HepG2 (cell line): ENCODE measurements around the gene USP5. TPM values are rescaled to one million over a fixed set of nuclear protein-coding genes. Genes with fewer than 3 reads are reported as not detected.

Source experiments
- AGO2 ChIP-seq: fragments of 200-400 bp; formaldehyde crosslinking; optimal IDR thresholded peaks from 2 replicates; pipeline ENCODE3; 2017; ENCODE audit warnings: mild to moderate bottlenecking, low read depth, low read length, moderate library complexity
- ARID2 ChIP-seq: sonication (generic); formaldehyde crosslinking; IDR thresholded peaks from 2 replicates; pipeline ENCODE4 v1.8.1; 2022; ENCODE audit warnings: mild to moderate bottlenecking, missing genetic modification reagents, borderline replicate concordance
- CEBPZ ChIP-seq: IDR thresholded peaks from 2 replicates; pipeline ENCODE4 v1.6.1; 2012; ENCODE audit warnings: low read length, improper control_type of control experiment
- CREBL2 ChIP-seq: sonication (generic); formaldehyde crosslinking; IDR thresholded peaks from 2 replicates; pipeline ENCODE4 v1.8.1; 2023; ENCODE audit warnings: missing genetic modification reagents, mild to moderate bottlenecking, borderline replicate concordance
- ETV6 ChIP-seq: sonication (generic); formaldehyde crosslinking; conservative IDR thresholded peaks from 2 replicates; pipeline ENCODE4 v1.4.0; 2020; ENCODE audit warnings: missing genetic modification reagents
- HCFC1 ChIP-seq: fragments of 150-350 bp; IDR thresholded peaks from 2 replicates; pipeline ENCODE4 v1.6.1; 2014; ENCODE audit warnings: low read depth, low read length
- ISL2 ChIP-seq: sonication (generic); formaldehyde crosslinking; IDR thresholded peaks from 2 replicates; pipeline ENCODE4 v1.5.0; 2020; ENCODE audit warnings: missing genetic modification reagents
- JUND ChIP-seq: sonication (generic); formaldehyde crosslinking; IDR thresholded peaks from 2 replicates; pipeline ENCODE4 v1.8.0; 2022; ENCODE audit warnings: mild to moderate bottlenecking, missing genetic modification reagents
- LCORL ChIP-seq, 2 experiments: fragments of 450-650 bp in 1 of 2; sonication (generic) in 1 of 2; formaldehyde crosslinking in 1 of 2; IDR thresholded peaks; 2 replicates each; pipeline versions ENCODE4 v1.5.0 to v1.6.1; 2017 to 2020; ENCODE audit warnings: antibody characterized with exemption in 1 of 2, missing genetic modification reagents in 1 of 2
- NCOA1 ChIP-seq: sonication (generic); formaldehyde crosslinking; IDR thresholded peaks from 2 replicates; pipeline ENCODE4 v1.9.0; 2021; ENCODE audit warnings: missing genetic modification reagents
- NPAS2 ChIP-seq: sonication (generic); formaldehyde crosslinking; IDR thresholded peaks from 2 replicates; pipeline ENCODE4 v1.8.0; 2022; ENCODE audit warnings: mild to moderate bottlenecking, missing genetic modification reagents, borderline replicate concordance
- ONECUT2 ChIP-seq: sonication (generic); formaldehyde crosslinking; IDR thresholded peaks from 2 replicates; pipeline ENCODE4 v1.4.0; 2020; ENCODE audit warnings: missing genetic modification reagents
- PPARG ChIP-seq: conservative IDR thresholded peaks from 2 replicates; pipeline ENCODE4 v1.6.1; 2016; ENCODE audit warnings: missing biosample characterization, missing genetic modification reagents
- SMC3 ChIP-seq: IDR thresholded peaks from 2 replicates; pipeline ENCODE4 v1.6.1; 2011; ENCODE audit warnings: low read length, improper control_type of control experiment
- SRF ChIP-seq: IDR thresholded peaks from 2 replicates; pipeline ENCODE4 v1.6.1; 2011; ENCODE audit warnings: mild to moderate bottlenecking, low read depth, low read length, moderate library complexity
- STAG1 ChIP-seq: sonication (generic); formaldehyde crosslinking; IDR thresholded peaks from 2 replicates; pipeline ENCODE4 v1.4.0; 2020; ENCODE audit warnings: missing genetic modification reagents
- TFDP1 ChIP-seq: IDR thresholded peaks from 2 replicates; pipeline ENCODE4 v1.6.1; 2016; ENCODE audit warnings: missing compliant biosample characterization, missing genetic modification reagents, borderline replicate concordance
- ZBTB26 ChIP-seq: IDR thresholded peaks from 2 replicates; pipeline ENCODE4 v1.6.1; 2016; ENCODE audit warnings: missing compliant biosample characterization, missing genetic modification reagents, borderline replicate concordance
- ZHX1 ChIP-seq: sonication (generic); formaldehyde crosslinking; IDR thresholded peaks from 2 replicates; pipeline ENCODE4 v1.8.1; 2022; ENCODE audit warnings: low read depth, mild to moderate bottlenecking, missing genetic modification reagents
- ZNF83 ChIP-seq: sonication (generic); formaldehyde crosslinking; IDR thresholded peaks from 2 replicates; pipeline ENCODE4 v1.4.0; 2020; ENCODE audit warnings: missing genetic modification reagents, mild to moderate bottlenecking, borderline replicate concordance
- polyA plus RNA-seq, 8 experiments: library from polyadenylated mRNA; depleted of rRNA in 3 of 8; stranded (reverse) in 7 of 8; unstranded in 1 of 8; fragments of >200 nt; fragmentation: Illumina TruSeq in 4 of 8; extraction: Trizol in 4 of 8; gene quantifications; 2 replicates each; pipeline versions ENCODE4 v1.2.1 to v1.2.3, GENCODE V29; 2011 to 2016; ENCODE audit warnings: low read depth in 4 of 8, missing spikeins in 1 of 8, mixed read lengths in 1 of 8; ENCODE audit not compliant: insufficient read depth in 1 of 8
- total RNA-seq, 5 experiments: library from RNA; depleted of rRNA; stranded (reverse); fragments of >200 nt; fragmentation: Illumina TruSeq; extraction: Trizol; gene quantifications; 2 replicates each; pipeline ENCODE4 v1.2.3, GENCODE V29; 2016; ENCODE audit warnings: low read depth in 1 of 5

Gene USP5
- total and polyA plus RNA-seq, 2 of the 13 experiments (the other 11 are each of a cell fraction or from before 2014, with no cell fraction given), result 39.6 to 56.0 TPM

GRCh38 chr12:6825398-6826124 lies 26.4 kb upstream of the USP5 start (continued):
- no peak for TF ChIP-seq LCORL (IDR thresholded peaks at IDR 0.05)
- TF ChIP-seq LCORL (CRISPR knock-in tag; IDR thresholded peaks at IDR 0.05), result peak; percentile 66; the same call in 1 of the 2 replicates
- TF ChIP-seq HCFC1, result no peak
- peak; percentile 95 for TF ChIP-seq AGO2
- no peak for TF ChIP-seq ZHX1 (CRISPR knock-in tag)
- no peak for TF ChIP-seq TFDP1 (CRISPR knock-in tag)
- TF ChIP-seq PPARG (CRISPR knock-in tag), result no peak
- no peak for TF ChIP-seq NCOA1 (CRISPR knock-in tag)
- TF ChIP-seq STAG1 (CRISPR knock-in tag), result peak; percentile 85
- no peak for TF ChIP-seq NPAS2 (CRISPR knock-in tag)
- TF ChIP-seq ZBTB26 (CRISPR knock-in tag), result no peak
- TF ChIP-seq ETV6 (CRISPR knock-in tag), result no peak
- no peak for TF ChIP-seq ARID2
- TF ChIP-seq CEBPZ, result no peak
- TF ChIP-seq JUND (CRISPR knock-in tag), result no peak
- no peak for TF ChIP-seq CREBL2
- TF ChIP-seq SMC3, result peak; percentile 63
- no peak for TF ChIP-seq SRF
- no peak for TF ChIP-seq ISL2 (CRISPR knock-in tag)
- TF ChIP-seq ZNF83 (CRISPR knock-in tag), result 0 out of 2 replicates have a peak, but pooled peaks have one; percentile 48
- no peak for TF ChIP-seq ONECUT2 (CRISPR knock-in tag)
